ENCODE data around the gene FAM236A. TPM values are rescaled to one million over a fixed set of nuclear protein-coding genes. Genes with fewer than 3 reads are reported as not detected.

Gene FAM236A
- not detected in 2 replicates for total RNA-seq

DNA sequence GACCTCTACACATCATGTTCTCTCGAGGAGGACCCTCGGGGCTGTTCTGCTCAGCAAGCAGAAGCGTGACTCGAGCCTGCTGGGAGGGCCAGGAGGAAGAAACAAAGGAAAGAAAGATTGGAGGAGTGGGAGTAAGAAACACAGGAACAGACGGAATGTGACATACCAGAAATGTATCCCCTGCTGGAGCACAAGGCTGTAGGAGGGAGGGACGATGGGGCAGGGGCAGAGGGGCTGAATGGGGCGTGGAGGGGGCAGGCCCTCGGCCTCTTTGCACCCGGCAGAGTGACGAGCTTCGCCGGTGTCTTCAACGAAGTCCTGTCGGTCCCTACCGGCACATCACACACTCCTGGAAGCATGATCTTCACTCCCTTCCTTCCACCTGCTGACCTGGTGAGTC, at the start of gene FAM236A:
Gene FAM236A, plus strand, starts transcription at position 301 of the 400 bp plus-strand sequence. Its CDS starts 57 bp downstream, at position 358.

DNA sequence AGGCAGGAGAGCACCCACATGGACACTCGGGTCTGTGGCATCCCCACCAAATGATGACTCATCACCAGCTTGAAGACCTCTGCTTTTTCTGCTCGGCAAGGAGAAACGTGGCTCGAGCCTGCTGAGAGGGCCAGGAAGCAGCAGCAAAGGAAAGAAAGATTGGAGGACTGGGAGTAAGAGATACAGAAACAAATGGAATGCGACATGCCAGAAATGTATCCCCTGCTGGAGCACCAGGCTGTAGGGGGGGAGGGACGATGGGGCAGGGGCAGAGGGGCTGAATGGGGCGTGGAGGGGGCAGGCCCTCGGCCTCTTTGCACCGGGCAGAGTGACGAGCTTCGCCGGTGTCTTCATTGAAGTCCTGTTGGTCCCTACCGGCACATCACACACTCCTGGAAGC, 25.7 kb upstream of the FAM236A start, which contains the start of gene FAM236C:
Gene FAM236C, plus strand, starts transcription at position 301 of the 400 bp plus-strand sequence. CDS start 100 bp downstream, outside the sequence.

DNA sequence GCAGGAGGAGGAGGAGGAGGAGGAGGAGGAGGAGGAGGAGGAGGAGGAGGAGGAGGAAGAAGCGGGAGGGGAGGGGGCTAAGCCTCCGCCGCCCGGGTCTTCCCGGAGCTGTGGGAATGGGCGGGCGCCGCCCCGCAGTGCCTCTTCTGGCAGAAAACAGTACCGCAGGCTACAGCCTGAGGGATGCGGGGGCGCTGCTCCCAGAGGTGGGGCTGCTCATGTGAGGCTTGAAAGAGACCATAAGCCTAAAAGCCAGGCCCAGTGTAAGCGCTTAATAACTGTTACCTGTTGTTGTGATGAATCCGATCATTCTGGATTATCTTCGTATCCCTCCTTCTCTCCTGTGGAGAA, 5.8 kb downstream of the FAM236A start, which contains the start of gene DMRTC1:
Gene DMRTC1, minus strand, starts transcription at position 19 of the 351 bp plus-strand sequence. CDS start 68,143 bp downstream, outside the sequence.

Other genes starting within 250 kb of the FAM236A start
- 6.5 and 6.8 TPM in 2 replicates for gene PHKA1, start 223.9 kb upstream of the FAM236A start, total RNA-seq
- gene DMRTC1B, start 161.3 kb upstream of the FAM236A start, total RNA-seq, result not detected in 2 replicates
- gene FAM236B, start 155.5 kb upstream of the FAM236A start, total RNA-seq, result not detected in 2 replicates
- not detected in 2 replicates for gene FAM236D, start 130.0 kb upstream of the FAM236A start, total RNA-seq
- gene FAM236C, start 25.6 kb upstream of the FAM236A start, total RNA-seq, result not detected in 2 replicates
- gene DMRTC1, start 5.6 kb downstream of the FAM236A start, total RNA-seq, result not detected in 2 replicates
- gene PABPC1L2B, start 64.7 kb downstream of the FAM236A start, total RNA-seq, result not detected in 2 replicates
- not detected in 2 replicates for gene PABPC1L2A, start 141.3 kb downstream of the FAM236A start, total RNA-seq